Measurements from ENCODE around the gene NDUFB5. TPM values are rescaled to one million over a fixed set of nuclear protein-coding genes. Genes with fewer than 3 reads are reported as not detected.
A peak's percentile ranks its signal among the peaks of the same experiment; 100 is the strongest.

NDUFB5 gene
- total and polyA plus RNA-seq, 10 of the 15 experiments (the other 5 are each of a cell fraction or from before 2014, with no cell fraction given), result 82.0 to 320 (median 126) TPM

DNA sequence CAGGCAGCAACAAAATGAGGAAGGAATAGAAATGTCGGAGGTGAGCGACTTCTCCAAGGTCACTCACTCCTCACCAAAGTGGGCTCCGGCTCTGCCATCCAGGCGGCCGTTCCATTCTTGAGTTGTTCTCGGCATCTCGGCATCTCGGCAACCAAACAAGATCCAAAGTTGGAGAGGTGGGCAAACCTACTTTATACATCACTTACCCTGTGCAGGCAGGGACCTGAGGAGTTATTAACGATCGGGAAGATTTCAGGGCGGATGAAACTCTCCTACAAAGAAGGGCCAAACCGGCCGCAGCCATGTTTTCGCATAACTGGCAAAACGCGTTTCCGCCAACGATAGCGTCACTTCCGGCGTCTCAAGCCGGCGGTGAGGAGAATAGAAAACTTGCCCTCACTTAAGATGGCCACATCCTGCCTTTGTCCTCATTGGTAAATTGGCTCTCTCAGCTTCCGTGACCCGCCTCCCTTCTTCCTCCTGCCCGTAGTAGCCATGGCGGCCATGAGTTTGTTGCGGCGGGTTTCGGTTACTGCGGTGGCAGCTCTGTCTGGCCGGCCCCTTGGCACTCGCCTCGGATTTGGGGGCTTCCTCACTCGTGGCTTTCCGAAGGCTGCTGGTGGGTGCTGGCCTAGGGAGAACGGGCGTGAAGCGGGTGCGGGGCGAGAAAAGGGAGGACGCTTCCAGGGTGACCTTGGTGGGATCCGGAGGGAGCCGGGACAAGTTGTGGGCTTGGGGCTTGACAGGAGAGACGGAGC is at the start of gene NDUFB5, which contains the start of gene MRPL47 (continued):
- TF ChIP-seq SREBF2 (IDR thresholded peaks at IDR 0.05; ENCODE audit: low read length) (no peak), SPI1 (IDR thresholded peaks at IDR 0.05; ENCODE audit: borderline replicate concordance, insufficient read depth, low read depth, low read length) (no peak), NRF1 (conservative IDR thresholded peaks at IDR 0.05; ENCODE audit: low read depth, low read length) (no peak), MXI1 (IDR thresholded peaks at IDR 0.05; ENCODE audit: low read depth, low read length) (peak; percentile 61; the same call in 1 of the 2 replicates), ASH2L (IDR thresholded peaks at IDR 0.05; ENCODE audit: borderline replicate concordance, low read depth) (no peak), GATAD2B (conservative IDR thresholded peaks at IDR 0.05; ENCODE audit: low read depth) (no peak; the same call in 1 of the 2 replicates), EP300 (IDR thresholded peaks at IDR 0.05; ENCODE audit: borderline replicate concordance in 1 of 2, control insufficient read depth in 1 of 2, low read depth in 2 of 2, low read length in 2 of 2) (no peak), PAX5 (IDR thresholded peaks at IDR 0.05; ENCODE audit: borderline replicate concordance, low read depth, low read length) (no peak), KLF5 (IDR thresholded peaks at IDR 0.05; ENCODE audit: partially characterized antibody) (no peak), SMAD5 (IDR thresholded peaks at IDR 0.05; ENCODE audit: low read depth) (peak; percentile 81; the same call in 1 of the 2 replicates), CHD1 (IDR thresholded peaks at IDR 0.05; ENCODE audit: low read depth, low read length) (no peak), STAT1 (conservative IDR thresholded peaks at IDR 0.05) (peak; percentile 24; the same call in 1 of the 2 replicates), NR2C1 (IDR thresholded peaks at IDR 0.05) (peak; percentile 75), CHD4 (IDR thresholded peaks at IDR 0.05) (no peak), RELA (IDR thresholded peaks at IDR 0.05; ENCODE audit: borderline replicate concordance, partially characterized antibody) (peak; percentile 45), SIN3A (IDR thresholded peaks at IDR 0.05; ENCODE audit: low read depth, low read length) (peak; percentile 77; the same call in 1 of the 2 replicates), KDM1A (IDR thresholded peaks at IDR 0.05; ENCODE audit: borderline replicate concordance) (no peak), HCFC1 (IDR thresholded peaks at IDR 0.05; ENCODE audit: low read length) (peak; percentile 85), BMI1 (IDR thresholded peaks at IDR 0.05; ENCODE audit: borderline replicate concordance) (no peak), NR2C2 (IDR thresholded peaks at IDR 0.05; ENCODE audit: borderline replicate concordance, control insufficient read depth, insufficient read length, low read depth) (no peak), MTA3 (IDR thresholded peaks at IDR 0.05; ENCODE audit: borderline replicate concordance, low read length) (no peak), SREBF1 (IDR thresholded peaks at IDR 0.05; ENCODE audit: low read length) (no peak)
- TF ChIP-seq, protein P1, sequence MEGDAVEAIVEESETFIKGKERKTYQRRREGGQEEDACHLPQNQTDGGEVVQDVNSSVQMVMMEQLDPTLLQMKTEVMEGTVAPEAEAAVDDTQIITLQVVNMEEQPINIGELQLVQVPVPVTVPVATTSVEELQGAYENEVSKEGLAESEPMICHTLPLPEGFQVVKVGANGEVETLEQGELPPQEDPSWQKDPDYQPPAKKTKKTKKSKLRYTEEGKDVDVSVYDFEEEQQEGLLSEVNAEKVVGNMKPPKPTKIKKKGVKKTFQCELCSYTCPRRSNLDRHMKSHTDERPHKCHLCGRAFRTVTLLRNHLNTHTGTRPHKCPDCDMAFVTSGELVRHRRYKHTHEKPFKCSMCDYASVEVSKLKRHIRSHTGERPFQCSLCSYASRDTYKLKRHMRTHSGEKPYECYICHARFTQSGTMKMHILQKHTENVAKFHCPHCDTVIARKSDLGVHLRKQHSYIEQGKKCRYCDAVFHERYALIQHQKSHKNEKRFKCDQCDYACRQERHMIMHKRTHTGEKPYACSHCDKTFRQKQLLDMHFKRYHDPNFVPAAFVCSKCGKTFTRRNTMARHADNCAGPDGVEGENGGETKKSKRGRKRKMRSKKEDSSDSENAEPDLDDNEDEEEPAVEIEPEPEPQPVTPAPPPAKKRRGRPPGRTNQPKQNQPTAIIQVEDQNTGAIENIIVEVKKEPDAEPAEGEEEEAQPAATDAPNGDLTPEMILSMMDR (IDR thresholded peaks at IDR 0.05 in 2 of 3, conservative IDR thresholded peaks at IDR 0.05 in 1 of 3; ENCODE audit: control insufficient read depth in 2 of 3, extremely low read depth in 1 of 3, insufficient read depth in 1 of 3, low read depth in 3 of 3, low read length in 3 of 3), result no peak
- TF ChIP-seq, protein P2, sequence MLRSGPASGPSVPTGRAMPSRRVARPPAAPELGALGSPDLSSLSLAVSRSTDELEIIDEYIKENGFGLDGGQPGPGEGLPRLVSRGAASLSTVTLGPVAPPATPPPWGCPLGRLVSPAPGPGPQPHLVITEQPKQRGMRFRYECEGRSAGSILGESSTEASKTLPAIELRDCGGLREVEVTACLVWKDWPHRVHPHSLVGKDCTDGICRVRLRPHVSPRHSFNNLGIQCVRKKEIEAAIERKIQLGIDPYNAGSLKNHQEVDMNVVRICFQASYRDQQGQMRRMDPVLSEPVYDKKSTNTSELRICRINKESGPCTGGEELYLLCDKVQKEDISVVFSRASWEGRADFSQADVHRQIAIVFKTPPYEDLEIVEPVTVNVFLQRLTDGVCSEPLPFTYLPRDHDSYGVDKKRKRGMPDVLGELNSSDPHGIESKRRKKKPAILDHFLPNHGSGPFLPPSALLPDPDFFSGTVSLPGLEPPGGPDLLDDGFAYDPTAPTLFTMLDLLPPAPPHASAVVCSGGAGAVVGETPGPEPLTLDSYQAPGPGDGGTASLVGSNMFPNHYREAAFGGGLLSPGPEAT (IDR thresholded peaks at IDR 0.05; ENCODE audit: low read depth), result peak; percentile 98
- TF ChIP-seq, protein P3, sequence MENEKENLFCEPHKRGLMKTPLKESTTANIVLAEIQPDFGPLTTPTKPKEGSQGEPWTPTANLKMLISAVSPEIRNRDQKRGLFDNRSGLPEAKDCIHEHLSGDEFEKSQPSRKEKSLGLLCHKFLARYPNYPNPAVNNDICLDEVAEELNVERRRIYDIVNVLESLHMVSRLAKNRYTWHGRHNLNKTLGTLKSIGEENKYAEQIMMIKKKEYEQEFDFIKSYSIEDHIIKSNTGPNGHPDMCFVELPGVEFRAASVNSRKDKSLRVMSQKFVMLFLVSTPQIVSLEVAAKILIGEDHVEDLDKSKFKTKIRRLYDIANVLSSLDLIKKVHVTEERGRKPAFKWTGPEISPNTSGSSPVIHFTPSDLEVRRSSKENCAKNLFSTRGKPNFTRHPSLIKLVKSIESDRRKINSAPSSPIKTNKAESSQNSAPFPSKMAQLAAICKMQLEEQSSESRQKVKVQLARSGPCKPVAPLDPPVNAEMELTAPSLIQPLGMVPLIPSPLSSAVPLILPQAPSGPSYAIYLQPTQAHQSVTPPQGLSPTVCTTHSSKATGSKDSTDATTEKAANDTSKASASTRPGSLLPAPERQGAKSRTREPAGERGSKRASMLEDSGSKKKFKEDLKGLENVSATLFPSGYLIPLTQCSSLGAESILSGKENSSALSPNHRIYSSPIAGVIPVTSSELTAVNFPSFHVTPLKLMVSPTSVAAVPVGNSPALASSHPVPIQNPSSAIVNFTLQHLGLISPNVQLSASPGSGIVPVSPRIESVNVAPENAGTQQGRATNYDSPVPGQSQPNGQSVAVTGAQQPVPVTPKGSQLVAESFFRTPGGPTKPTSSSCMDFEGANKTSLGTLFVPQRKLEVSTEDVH (IDR thresholded peaks at IDR 0.05; ENCODE audit: low read depth, partially characterized antibody), result peak; percentile 77
